Gastrocnemius medialis (tissue), 4 donors: ENCODE data around the gene TMOD3. TPM values are rescaled to one million over a fixed set of nuclear protein-coding genes. Genes with fewer than 3 reads are reported as not detected.

Experiments used
- ATAC-seq, 2 donors: fragments of 150-250 bp; one replicate each; pipeline ENCODE4 v1.9.1; 2016
- DNase-seq, 2 donors: peaks; one replicate each; pipeline ENCODE4 v3.0.0-alpha.2; 2019
- H3K27ac ChIP-seq, 4 donors: fragments of 200-600 bp; sonication (generic); 1 replicate in 1 of 4; 2 replicates in 3 of 4; pipeline ENCODE4 v1.5.1; 2016 to 2018; ENCODE audit warnings: mild to moderate bottlenecking in 2 of 4, moderate library complexity in 1 of 4
- H3K27me3 ChIP-seq, 3 donors: fragments of 200-600 bp; sonication (generic) in 2 of 3; 1 replicate in 1 of 3; 2 replicates in 2 of 3; pipeline versions ENCODE4 v1.5.1 to v1.6.0; 2016 to 2019; ENCODE audit warnings: mild to moderate bottlenecking in 1 of 3, moderate library complexity in 1 of 3
- H3K36me3 ChIP-seq, 2 donors: fragments of 200-600 bp; sonication (generic) in 1 of 2; one replicate each; pipeline ENCODE4 v1.5.1; 2017 to 2018
- H3K4me1 ChIP-seq, 2 donors: fragments of 200-600 bp; sonication (generic) in 1 of 2; one replicate each; pipeline ENCODE4 v1.5.1; 2016 to 2017; ENCODE audit warnings: mild to moderate bottlenecking in 2 of 2
- H3K4me3 ChIP-seq, 4 donors: fragments of 200-600 bp; sonication (generic) in 3 of 4; 1 replicate in 1 of 4; 2 replicates in 3 of 4; pipeline ENCODE4 v1.5.1; 2016 to 2019; ENCODE audit warnings: mild to moderate bottlenecking in 2 of 4
- H3K9me3 ChIP-seq, 3 donors: fragments of 200-600 bp; sonication (generic) in 2 of 3; 1 replicate in 1 of 3; 2 replicates in 2 of 3; pipeline ENCODE4 v1.5.1; 2016 to 2019
- POLR2A ChIP-seq, 2 donors: fragments of 450-650 bp; IDR thresholded peaks; one replicate each; pipeline ENCODE4 v1.6.1; 2017; ENCODE audit warnings: antibody characterized with exemption in 2 of 2, mild to moderate bottlenecking in 2 of 2, moderate library complexity in 2 of 2
- in situ Hi-C, 4 donors: fragments of 200-750 bp; cut with MboI; loops; one replicate each; pipeline versions ENCODE4 v1.15.0 to v1.8.0; 2017; ENCODE audit warnings: low sequenced_read_pairs in 4 of 4
- intact Hi-C: fragments of 100-400 bp; cut with DNase I; formaldehyde crosslinking; loops from one replicate; pipeline ENCODE4 v1.15.1; 2023; ENCODE audit warnings: low total_unique reads
- total RNA-seq, 4 donors: library from RNA; depleted of rRNA; stranded (reverse); fragments of >200 nt; gene quantifications; one replicate each; pipeline versions ENCODE4 v1.1.0 to v1.2.3, GENCODE V29; 2016
- TF ChIP-seq, protein P1 (sequence below), 5 experiments: fragments of 450-650 bp in 3 of 5; fragments of 200-600 bp in 2 of 5; sonication (generic) in 2 of 5; IDR thresholded peaks in 4 of 5; conservative IDR thresholded peaks in 1 of 5; 1 replicate in 4 of 5; 2 replicates in 1 of 5; pipeline ENCODE4 v1.5.1; 2016 to 2019; ENCODE audit warnings: antibody characterized with exemption in 5 of 5, mild to moderate bottlenecking in 3 of 5, moderate library complexity in 3 of 5

Gene TMOD3
- total RNA-seq, 4 donors from 2014 or later = 6.2 to 9.2 (median 6.7) TPM

DNA sequence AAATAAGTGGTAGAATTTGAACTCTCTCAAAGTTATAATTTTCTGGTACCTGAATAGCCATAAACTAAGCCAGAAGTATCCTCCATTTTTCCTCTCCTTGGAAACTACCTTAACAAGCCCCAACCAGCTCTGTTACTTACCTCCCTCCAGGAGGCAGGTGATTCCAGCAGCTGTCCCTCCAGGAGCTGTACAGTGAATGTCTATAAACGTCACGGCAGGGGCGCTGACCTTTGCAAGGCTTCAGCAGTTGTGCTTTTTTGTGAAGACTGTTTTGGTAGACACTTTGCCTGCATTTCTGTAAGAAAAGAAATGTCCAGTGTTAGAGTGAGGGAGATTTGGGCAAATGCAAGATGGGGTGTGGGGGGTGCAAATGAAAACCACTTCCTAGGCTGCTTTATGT is 75.0 kb downstream of the TMOD3 start:
- ATAC-seq = no peak
- H3K4me1 ChIP-seq = no peaks in the 10 kb centered on the region
- in situ Hi-C loops = no loop called here
- intact Hi-C loops = no loop called here
- no peaks in the 10 kb centered on the region for H3K27me3 ChIP-seq
- peaks cover 0 to 47% of the 10 kb centered on the region in 2 donors for H3K36me3 ChIP-seq
- no peak overlapping the region for H3K4me3 ChIP-seq
- H3K27ac ChIP-seq = no peak overlapping the region
- TF ChIP-seq, protein P1, sequence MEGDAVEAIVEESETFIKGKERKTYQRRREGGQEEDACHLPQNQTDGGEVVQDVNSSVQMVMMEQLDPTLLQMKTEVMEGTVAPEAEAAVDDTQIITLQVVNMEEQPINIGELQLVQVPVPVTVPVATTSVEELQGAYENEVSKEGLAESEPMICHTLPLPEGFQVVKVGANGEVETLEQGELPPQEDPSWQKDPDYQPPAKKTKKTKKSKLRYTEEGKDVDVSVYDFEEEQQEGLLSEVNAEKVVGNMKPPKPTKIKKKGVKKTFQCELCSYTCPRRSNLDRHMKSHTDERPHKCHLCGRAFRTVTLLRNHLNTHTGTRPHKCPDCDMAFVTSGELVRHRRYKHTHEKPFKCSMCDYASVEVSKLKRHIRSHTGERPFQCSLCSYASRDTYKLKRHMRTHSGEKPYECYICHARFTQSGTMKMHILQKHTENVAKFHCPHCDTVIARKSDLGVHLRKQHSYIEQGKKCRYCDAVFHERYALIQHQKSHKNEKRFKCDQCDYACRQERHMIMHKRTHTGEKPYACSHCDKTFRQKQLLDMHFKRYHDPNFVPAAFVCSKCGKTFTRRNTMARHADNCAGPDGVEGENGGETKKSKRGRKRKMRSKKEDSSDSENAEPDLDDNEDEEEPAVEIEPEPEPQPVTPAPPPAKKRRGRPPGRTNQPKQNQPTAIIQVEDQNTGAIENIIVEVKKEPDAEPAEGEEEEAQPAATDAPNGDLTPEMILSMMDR (IDR thresholded peaks at IDR 0.05 in 4 of 5, conservative IDR thresholded peaks at IDR 0.05 in 1 of 5) = no peak
- TF ChIP-seq POLR2A (IDR thresholded peaks at IDR 0.05) = no peak
- H3K9me3 ChIP-seq = no peaks in the 10 kb centered on the region
- DNase-seq = no peak

DNA sequence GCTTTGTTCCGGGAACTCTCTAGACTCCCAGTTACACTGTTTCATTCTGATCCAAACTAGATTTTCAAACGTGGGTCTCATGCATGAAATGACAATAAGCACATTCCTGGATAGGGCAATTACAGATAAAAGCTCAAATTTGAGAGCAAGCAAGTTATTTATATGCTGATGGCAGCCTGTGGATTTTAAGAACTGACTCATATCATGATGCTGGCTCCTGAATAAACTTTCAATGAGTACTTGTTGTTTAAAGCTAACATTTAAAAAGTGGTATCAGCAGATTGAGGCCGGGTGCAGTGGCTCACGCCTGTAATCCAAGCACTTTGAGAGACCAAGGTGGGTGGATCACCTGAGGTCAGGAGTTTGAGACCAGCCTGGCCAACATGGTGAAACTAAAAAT is 75.5 kb downstream of the TMOD3 start:
- Histone ChIP-seq H3K36me3 (peaks cover 0 to 46% of the 10 kb centered on the region in 2 donors), H3K27me3 (no peaks in the 10 kb centered on the region), H3K4me1 (no peaks in the 10 kb centered on the region), H3K9me3 (no peaks in the 10 kb centered on the region), H3K4me3 (no peak overlapping the region), H3K27ac (no peak overlapping the region)
- TF ChIP-seq, protein P1 (IDR thresholded peaks at IDR 0.05 in 4 of 5, conservative IDR thresholded peaks at IDR 0.05 in 1 of 5) = no peak
- no peak for TF ChIP-seq POLR2A (IDR thresholded peaks at IDR 0.05)
- intact Hi-C loops (no loop called here), in situ Hi-C loops (no loop called here)
- no peak for DNase-seq
- no peak for ATAC-seq

DNA sequence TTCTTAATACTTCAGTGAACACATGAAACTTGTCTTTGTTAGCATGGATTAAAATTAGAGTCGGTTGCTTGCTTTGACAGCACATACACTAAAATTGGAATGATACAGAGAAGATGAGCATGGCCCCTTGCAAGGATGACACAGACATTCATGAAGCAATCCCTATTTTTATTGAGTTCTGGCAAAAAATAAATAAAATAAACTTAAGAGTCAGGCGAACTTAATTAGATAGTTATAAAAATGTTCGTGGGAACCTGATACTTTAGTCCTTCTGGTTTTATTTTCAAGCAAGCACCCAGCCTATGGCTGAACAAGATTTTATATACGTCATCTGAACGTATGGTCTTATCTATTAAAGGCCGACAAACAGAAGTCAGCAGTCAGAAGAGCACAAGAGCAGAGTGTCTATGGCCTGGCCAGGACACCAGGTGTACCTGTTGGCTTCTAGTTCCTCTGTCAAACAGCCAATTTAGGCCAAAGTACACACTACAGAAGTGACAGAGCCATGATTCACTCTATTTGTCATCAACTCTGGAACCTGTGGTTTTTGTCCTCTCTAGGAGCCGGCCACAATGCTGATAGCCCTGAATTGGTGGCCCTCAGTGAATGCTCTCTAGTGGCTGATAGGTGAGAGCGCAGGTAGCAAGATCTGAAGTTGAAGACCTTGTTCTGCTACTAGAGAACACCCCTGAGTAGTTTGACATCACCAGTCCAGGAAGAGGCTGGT is 77.8 kb downstream of the TMOD3 start:
- in situ Hi-C loops (no loop called here), intact Hi-C loops (no loop called here)
- Histone ChIP-seq H3K4me1 (no peaks in the 10 kb centered on the region), H3K27me3 (no peaks in the 10 kb centered on the region), H3K36me3 (peaks cover 0 to 32% of the 10 kb centered on the region in 2 donors), H3K27ac (no peak overlapping the region), H3K4me3 (no peak overlapping the region), H3K9me3 (no peaks in the 10 kb centered on the region)
- no peak for ATAC-seq
- TF ChIP-seq, protein P1 (IDR thresholded peaks at IDR 0.05 in 4 of 5, conservative IDR thresholded peaks at IDR 0.05 in 1 of 5) = no peak
- no peak for TF ChIP-seq POLR2A (IDR thresholded peaks at IDR 0.05)
- no peak for DNase-seq

DNA sequence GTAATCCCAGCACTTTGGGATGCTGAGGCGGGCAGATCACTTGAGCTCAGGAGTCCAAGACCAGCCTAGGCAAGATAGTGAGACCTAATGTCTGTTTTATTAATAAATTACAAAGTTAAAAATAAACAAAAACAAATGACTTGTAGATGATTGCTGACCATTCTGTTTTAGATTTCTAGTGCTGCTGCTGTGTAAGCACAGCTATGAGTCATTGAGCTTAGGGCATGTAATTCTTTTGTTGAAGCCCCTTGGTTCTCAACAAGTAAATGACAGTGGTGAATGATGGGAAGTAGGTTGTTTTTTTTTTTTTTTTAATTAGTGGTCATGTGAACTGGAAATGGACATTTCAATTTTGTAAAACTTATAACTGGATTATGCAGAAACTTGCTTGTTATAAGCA is 78.9 kb downstream of the TMOD3 start:
- Histone ChIP-seq H3K27me3 (no peaks in the 10 kb centered on the region), H3K9me3 (no peaks in the 10 kb centered on the region), H3K36me3 (peaks cover 0 to 23% of the 10 kb centered on the region in 2 donors), H3K4me3 (no peak overlapping the region), H3K4me1 (no peaks in the 10 kb centered on the region), H3K27ac (no peak overlapping the region)
- intact Hi-C loops = no loop called here
- no peak for TF ChIP-seq POLR2A (IDR thresholded peaks at IDR 0.05)
- TF ChIP-seq, protein P1 (IDR thresholded peaks at IDR 0.05 in 4 of 5, conservative IDR thresholded peaks at IDR 0.05 in 1 of 5) = no peak
- ATAC-seq = no peak
- in situ Hi-C loops = no loop called here
- DNase-seq = no peak

DNA sequence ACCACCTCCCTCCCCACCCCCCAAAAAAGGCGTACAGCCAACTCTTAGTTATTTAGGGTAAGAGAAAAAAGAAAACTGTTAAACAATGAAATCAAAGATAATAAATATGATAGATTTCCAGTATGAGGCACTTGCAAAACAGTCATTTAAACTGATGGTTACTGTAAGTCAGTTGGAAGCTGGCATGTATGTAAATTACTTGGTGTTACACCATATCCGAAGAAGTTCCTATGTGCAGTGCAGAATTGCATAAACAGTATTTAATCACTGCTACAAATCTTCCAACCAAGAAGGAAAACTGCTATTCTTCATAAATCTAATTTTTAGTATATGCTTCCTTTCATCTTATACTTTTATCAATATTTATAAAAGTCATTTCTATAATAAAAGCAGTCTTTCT is 80.1 kb downstream of the TMOD3 start:
- Histone ChIP-seq H3K4me1 (no peaks in the 10 kb centered on the region), H3K27me3 (no peaks in the 10 kb centered on the region), H3K9me3 (no peaks in the 10 kb centered on the region), H3K36me3 (peaks cover 0 to 19% of the 10 kb centered on the region in 2 donors), H3K4me3 (no peak overlapping the region), H3K27ac (no peak overlapping the region)
- intact Hi-C loops = no loop called here
- ATAC-seq (no peak), DNase-seq (no peak)
- no peak for TF ChIP-seq POLR2A (IDR thresholded peaks at IDR 0.05)
- TF ChIP-seq, protein P1 (IDR thresholded peaks at IDR 0.05 in 4 of 5, conservative IDR thresholded peaks at IDR 0.05 in 1 of 5) = no peak
- in situ Hi-C loops = no loop called here
